Kidney epithelial cell (primary cell): ENCODE measurements around the gene EEF2KMT. TPM values are rescaled to one million over a fixed set of nuclear protein-coding genes. Genes with fewer than 3 reads are reported as not detected.

Source experiments
- DNase-seq: peaks from one replicate; pipeline ENCODE4 v3.0.0-alpha.2; 2010; ENCODE audit warnings: low read depth
- H3K27me3 ChIP-seq: 2 replicates; pipeline ENCODE4 v1.6.0; 2011; ENCODE audit warnings: low read length; ENCODE audit not compliant: control insufficient read depth, insufficient read depth
- H3K36me3 ChIP-seq: 2 replicates; pipeline ENCODE4 v1.5.1; 2011; ENCODE audit warnings: low read length; ENCODE audit not compliant: control insufficient read depth, insufficient read depth
- H3K4me3 ChIP-seq: 2 replicates; pipeline ENCODE4 v1.5.1; 2011; ENCODE audit warnings: low read depth, mild to moderate bottlenecking, control low read depth, low read length
- CTCF ChIP-seq: IDR thresholded peaks from 2 replicates; pipeline ENCODE4 v1.5.1; 2011; ENCODE audit warnings: mild to moderate bottlenecking, moderate library complexity, low read length, control low read depth, inconsistent platforms; ENCODE audit not compliant: insufficient read depth, poor library complexity, severe bottlenecking
- total RNA-seq: library from RNA; depleted of rRNA; stranded (reverse); fragments of >200 nt; gene quantifications from 2 replicates; pipeline ENCODE4 v1.2.3, GENCODE V29; 2015

The EEF2KMT gene
- total RNA-seq, 1 donor from 2014 or later = 16.8 TPM

- no peak for TF ChIP-seq CTCF
- DNase-seq = no peak
- peaks cover 20% of the 10 kb centered on the region for H3K27me3 ChIP-seq
- no peaks in the 10 kb centered on the region for H3K36me3 ChIP-seq
- H3K4me3 ChIP-seq = no peak overlapping the region
Observed at GRCh38 chr16:5065326-5065725, 32.3 kb downstream of the EEF2KMT start.

- TF ChIP-seq CTCF = no peak
- peaks cover 20% of the 10 kb centered on the region for H3K27me3 ChIP-seq
- no peak for DNase-seq
- H3K36me3 ChIP-seq = no peaks in the 10 kb centered on the region
- no peak overlapping the region for H3K4me3 ChIP-seq
Observed at GRCh38 chr16:5064915-5065314, 32.7 kb downstream of the EEF2KMT start.

- H3K27me3 ChIP-seq = peaks cover 20% of the 10 kb centered on the region
- DNase-seq = no peak
- H3K4me3 ChIP-seq = no peak overlapping the region
- TF ChIP-seq CTCF = no peak
- no peaks in the 10 kb centered on the region for H3K36me3 ChIP-seq
Observed at GRCh38 chr16:5062790-5063765, 34.5 kb downstream of the EEF2KMT start.

GRCh38 chr16:5062051-5062450 lies 35.5 kb downstream of the EEF2KMT start:
- peaks cover 20% of the 10 kb centered on the region for H3K27me3 ChIP-seq
- no peaks in the 10 kb centered on the region for H3K36me3 ChIP-seq
- DNase-seq = no peak
- TF ChIP-seq CTCF = no peak
- no peak overlapping the region for H3K4me3 ChIP-seq

- no peak overlapping the region for H3K4me3 ChIP-seq
- H3K27me3 ChIP-seq = peaks cover 11% of the 10 kb centered on the region
- TF ChIP-seq CTCF = no peak
- DNase-seq = no peak
- H3K36me3 ChIP-seq = no peaks in the 10 kb centered on the region
Observed at GRCh38 chr16:5060073-5060641, 37.4 kb downstream of the EEF2KMT start.
